Kidney capillary endothelial cell (primary cell): ENCODE measurements around the gene KRT8.

ENCODE experiments used
- DNase-seq: peaks from one replicate; pipeline ENCODE4 v3.0.0-alpha.2; 2018; ENCODE audit warnings: low spot score

The KRT8 gene

GRCh38 chr12:52847335-52848102, 57.4 kb downstream of the KRT8 start:
- no peak for DNase-seq
